HG02623 (cell line): Measurements from ENCODE around the gene SHISA3.

ENCODE experiments used
- ATAC-seq: cut with Tn5 transposase; IDR thresholded peaks from one replicate; pipeline ENCODE4 v1.9.1; 2021; ENCODE audit warnings: moderate library complexity; ENCODE audit not compliant: unreplicated experiment

Gene SHISA3

DNA sequence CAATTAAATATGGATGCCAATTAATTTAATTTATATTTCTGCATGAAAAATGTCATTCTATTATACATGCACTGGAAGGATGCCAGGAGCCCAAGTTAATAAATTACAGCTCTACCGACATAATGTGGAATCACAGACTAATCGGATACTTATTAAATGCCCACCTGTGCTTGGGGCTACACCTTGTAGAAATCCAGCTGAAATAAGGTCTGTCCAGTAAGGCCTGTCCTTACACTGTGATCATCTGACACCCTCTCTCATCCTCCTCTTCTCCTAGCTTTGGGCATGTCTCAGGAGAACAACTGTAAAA, 6.0 kb upstream of the SHISA3 start:
- no peak for ATAC-seq

DNA sequence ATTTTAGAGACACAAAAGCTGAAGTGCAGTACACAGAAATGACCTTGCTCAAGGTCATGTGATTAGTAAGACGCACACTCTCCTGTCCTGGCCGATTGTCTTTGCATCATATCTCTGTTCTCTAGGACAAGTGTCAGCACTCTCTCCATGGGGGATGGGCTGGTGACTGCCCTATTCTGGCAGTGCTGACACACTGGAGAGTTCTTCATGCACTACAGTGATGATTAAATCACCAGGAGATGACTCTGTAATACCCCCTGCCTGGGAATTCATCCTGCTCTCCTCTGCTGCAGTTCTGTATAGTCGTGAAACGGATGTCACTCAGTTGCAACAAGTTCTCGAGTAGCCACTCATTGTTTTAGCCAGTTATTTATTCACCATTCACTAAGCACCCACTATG, 5.3 kb upstream of the SHISA3 start:
- ATAC-seq, result no peak

GRCh38 chr4:42392436-42392835, 4.9 kb upstream of the SHISA3 start:
- no peak for ATAC-seq

DNA sequence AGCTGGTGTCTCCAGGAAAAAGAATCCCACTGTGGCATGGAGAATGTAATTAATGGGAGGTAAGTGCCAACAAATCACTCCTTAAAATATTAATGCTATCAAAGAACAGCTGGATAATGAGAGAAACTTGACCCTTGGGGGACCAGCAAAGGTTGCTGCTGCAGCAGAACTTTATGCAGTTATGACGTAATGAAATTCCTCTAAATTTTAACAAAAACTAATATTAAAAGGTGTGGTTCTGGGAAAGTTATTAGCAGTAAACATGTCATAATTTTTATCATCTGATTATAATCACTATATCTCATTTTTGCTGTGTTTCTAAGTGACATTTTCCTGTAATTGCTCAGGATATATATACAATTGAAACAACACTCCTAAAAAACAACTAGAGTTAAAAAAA, 1.7 kb upstream of the SHISA3 start:
- no peak for ATAC-seq

GRCh38 chr4:42396361-42396751, 932 bp upstream of the SHISA3 start:
- ATAC-seq, result no peak

DNA sequence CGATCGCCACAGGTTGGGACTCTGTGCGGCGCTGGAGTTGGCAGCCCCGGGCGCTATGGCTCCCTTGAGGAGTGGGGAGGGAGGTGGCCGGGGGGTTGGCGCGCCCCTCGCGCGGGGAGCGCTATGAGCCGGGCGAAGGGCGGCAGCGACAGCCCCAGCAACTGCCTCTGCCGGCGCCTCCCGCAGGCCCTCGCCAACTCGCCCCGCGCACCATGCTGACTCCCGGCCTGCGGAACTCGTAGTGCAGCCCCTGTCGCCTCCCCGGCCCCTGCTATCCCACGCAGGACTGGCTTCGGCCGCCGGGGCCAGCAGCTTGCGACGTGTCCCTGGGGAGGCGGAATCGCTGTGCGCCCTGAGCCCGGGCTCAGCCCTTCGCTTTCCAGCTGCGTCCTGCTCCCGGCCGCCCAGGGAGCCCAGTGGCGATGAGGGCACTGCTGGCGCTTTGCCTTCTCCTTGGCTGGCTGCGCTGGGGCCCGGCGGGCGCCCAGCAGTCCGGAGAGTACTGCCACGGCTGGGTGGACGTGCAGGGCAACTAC, 415 bp downstream of the SHISA3 start:
- peak; percentile 25 for ATAC-seq

GRCh38 chr4:42398171-42398870, 1.0 kb downstream of the SHISA3 start:
- peak; percentile 19 for ATAC-seq

DNA sequence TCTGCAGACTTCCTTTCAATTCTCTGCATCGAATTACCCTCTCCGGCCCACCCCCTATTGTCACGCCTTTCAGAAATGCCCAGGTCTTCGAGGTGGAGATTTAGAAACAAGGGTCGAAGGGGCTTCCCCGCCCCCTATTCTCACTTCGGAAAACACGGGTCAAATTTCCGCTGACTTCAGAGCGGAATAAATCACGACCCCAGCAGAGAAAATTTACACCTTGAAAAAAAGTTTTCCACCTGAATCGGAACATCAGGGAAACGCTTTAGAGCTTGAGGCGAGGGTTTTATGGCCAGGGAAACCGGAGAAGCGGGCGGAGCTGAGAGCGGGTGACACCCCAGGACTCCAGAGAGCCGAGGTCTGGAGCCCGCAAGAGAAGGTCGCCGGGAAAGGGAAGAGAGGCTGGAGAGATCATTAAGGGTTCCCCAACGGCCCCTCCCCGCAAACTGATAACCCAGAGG, 1.6 kb downstream of the SHISA3 start:
- ATAC-seq, result no peak

DNA sequence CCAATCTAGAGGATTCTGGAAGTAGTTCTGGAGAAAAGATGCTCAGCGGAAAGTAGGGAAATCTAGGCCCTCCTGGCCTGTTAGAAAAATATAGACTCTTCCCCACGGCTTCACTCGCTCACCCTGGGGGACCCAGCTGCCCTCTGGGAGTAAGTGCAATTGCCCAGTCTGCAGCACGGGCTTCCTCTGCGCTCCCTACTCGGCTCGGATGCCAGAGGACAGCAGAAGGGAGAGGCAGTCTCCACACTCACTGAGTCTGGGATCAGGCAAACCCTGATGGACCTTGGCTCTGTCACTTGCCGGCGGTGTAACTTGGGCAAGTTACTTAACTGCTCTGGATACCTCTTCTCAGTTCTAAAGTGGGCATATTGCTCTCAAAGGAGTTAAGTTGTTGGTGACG, 2.1 kb downstream of the SHISA3 start:
- ATAC-seq, result no peak

GRCh38 chr4:42401171-42401570, 3.9 kb downstream of the SHISA3 start:
- no peak for ATAC-seq

- no peak for ATAC-seq
Observed at GRCh38 chr4:42404001-42404400, 6.7 kb downstream of the SHISA3 start.

DNA sequence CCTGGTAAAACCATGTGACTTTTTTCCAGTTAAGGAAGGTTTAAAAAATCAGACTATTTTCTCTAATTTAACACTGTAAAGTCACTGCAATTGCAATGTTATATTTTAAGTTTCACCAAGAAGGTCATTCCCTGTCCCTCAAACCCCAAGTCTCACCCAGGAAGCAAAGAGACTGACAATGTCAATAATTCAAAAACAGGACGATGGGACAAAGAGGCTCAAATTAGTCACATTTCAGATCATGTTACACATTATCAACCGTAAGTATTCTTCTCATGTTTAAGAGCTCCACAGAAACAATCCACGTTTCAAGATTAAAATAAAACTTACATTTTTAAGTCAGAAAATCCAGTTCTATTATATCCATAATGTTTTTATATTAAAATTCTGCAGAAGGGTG, 13.2 kb downstream of the SHISA3 start:
- no peak for ATAC-seq

- no peak for ATAC-seq
Observed at GRCh38 chr4:42411803-42412202, 14.5 kb downstream of the SHISA3 start.

DNA sequence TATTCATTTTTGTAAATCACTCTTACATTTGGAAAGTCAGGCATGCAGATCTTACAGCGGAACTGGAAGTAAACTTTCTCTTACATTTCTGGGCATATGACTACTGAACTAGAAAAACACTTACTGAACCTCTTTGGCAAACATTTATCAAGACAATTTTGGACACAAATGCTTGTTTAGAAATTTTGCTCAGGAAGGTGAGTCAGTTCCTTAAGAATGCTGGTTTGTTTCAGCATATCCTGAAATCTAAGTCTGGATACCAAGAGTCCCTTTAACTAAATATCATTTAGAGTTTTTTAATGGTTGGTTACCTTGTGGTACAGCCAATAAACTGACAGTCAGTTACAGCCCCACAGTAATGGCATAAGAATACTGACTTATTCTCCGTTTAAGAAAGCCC, 15.0 kb downstream of the SHISA3 start:
- ATAC-seq, result no peak

DNA sequence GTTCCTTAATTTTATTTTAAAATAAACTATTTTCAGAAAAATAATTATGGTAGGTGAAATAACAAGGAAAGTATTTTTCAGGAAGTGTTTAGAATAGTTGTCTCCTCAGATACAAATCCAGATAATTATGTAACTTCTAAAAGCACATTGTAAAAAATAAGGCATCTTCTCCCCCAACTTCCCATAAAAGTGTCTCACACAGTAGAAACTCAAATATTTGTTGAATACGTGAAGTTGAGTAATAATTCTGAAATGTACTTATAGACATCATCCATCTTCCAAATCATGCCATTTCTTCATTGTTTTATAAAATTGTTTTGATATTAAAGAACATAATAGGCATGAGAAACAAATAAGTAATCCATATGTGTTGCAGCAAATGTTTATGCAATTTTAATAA, 18.0 kb downstream of the SHISA3 start:
- no peak for ATAC-seq

DNA sequence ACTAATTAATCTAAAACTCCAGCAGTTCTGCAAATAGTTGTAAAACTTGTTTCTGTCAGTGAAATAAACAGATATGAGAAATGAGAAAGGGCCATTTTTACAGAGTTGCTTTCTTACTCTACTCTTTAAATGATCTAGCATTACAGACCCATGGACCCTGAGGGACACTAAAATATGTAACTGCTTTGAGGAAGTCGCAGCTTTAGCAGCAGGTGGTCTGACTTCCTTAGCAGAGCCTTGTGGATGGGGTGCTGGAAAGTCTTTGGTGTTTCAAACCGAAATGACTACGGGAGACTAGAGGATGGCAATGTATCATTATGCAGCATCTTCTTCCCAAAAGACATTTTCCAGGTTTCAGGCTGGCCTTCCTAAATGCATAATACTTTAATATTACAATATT, 18.7 kb downstream of the SHISA3 start:
- no peak for ATAC-seq

- ATAC-seq, result no peak
Observed at GRCh38 chr4:42417550-42417949, 20.3 kb downstream of the SHISA3 start.

GRCh38 chr4:42420140-42420539, 22.9 kb downstream of the SHISA3 start:
- ATAC-seq, result no peak

DNA sequence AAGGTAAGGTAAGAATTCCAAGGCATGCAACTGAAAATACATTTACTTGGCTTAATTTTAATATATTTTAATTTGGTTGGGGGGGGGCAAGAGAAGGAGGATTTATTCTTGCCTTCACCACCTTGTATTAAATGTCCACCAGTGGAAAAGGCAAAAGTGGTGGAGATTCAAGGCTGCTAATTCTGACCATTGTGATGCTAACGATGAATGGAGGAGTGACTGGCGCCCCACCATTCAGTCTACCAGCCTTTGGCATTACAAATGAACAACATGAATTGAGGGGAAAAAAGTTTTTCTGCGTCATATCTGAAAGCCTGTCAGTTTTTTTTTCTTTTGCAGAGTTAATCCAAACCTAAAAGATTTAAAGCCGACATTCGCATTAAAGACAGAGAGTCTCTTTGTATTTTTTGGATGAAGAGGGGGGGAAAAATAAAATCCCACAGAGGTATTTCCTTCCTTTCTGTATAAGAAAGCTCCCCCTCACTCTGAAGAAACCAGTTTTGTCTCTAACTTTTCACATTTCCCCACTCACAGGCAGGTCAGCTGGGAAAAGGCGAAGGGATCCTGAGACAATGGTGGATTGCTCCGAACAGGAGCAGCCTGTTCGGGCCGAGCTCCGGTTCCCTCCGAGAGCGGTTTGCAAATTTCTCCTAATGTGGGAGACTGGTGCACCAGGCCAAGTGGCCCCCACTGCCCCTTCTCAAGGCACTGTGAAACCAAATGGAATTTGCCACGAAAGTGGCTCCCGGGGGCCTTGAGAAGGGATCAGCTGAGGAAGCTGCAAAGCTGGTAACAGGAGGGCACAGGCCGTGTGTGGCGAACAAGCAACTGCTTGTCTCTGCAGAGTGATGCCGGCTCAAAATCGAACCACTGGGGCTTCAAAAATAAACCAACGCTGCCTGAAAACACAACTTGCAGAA, 28.1 kb downstream of the SHISA3 start:
- ATAC-seq, result no peak

DNA sequence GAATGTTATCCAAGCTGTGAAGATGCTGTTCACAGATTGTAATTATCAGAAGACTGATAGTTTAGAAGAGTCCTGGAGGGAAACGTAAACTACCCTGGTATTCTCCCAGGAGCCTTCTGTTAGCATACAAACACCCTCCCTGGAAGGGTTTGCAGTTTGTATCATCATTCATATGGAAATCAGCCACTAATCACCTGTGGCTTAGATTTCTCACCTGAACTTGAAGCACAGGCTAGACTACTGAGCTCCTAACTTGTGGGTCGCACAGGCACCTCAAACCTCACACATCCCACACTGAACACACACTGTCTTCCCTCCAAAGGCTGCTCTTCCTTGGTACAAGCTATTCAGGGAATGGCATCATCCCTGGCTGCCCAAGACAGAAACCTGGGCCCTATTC, 30.7 kb downstream of the SHISA3 start:
- ATAC-seq, result no peak

- no peak for ATAC-seq
Observed at GRCh38 chr4:42436928-42437565, 39.8 kb downstream of the SHISA3 start.

DNA sequence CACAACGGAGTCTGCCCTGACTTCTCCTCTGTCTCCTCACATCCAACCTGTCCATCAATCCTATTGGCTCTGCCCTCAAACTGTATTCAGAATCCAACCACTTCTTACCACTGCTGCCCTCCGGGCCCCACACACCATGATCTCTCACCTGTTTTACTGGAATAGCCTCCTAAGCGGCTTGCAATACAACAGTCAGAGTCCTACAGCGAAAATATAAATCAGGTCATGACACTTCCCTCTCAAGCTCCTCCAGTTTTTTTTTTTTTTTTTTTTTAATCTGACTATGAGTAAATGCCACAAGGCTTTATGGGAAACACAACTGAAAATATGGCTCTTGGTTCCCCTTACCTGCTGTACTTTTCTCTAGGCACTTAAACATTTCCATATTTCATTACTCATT, 42.8 kb downstream of the SHISA3 start:
- ATAC-seq, result no peak
